HL-60 (cell line): ENCODE results near the gene ESYT2.

Source experiments
- DNase-seq, 2 experiments: peaks; one replicate each; pipeline ENCODE4 v3.0.0-alpha.2; 2010 to 2020; ENCODE audit warnings: low read depth in 1 of 2, low spot score in 1 of 2
- H3K27ac ChIP-seq: fragments of 250-450 bp; sonication (Bioruptor Pico); replicated peaks from 2 replicates; pipeline ENCODE4 v1.5.1; 2020; ENCODE audit warnings: mild to moderate bottlenecking, moderate library complexity
- H3K27me3 ChIP-seq: fragments of 250-450 bp; sonication (Bioruptor Pico); 2 replicates; pipeline ENCODE4 v1.5.1; 2021; ENCODE audit warnings: mild to moderate bottlenecking, moderate library complexity; ENCODE audit not compliant: insufficient read depth, poor library complexity, severe bottlenecking
- H3K4me3 ChIP-seq: replicated peaks from 2 replicates; pipeline ENCODE4 v1.5.1; 2011; ENCODE audit warnings: mild to moderate bottlenecking, control low read depth, low read length; ENCODE audit not compliant: insufficient read depth
- CTCF ChIP-seq: IDR thresholded peaks from one replicate; pipeline ENCODE4 v1.5.1; 2011; ENCODE audit warnings: low read length, control low read depth, inconsistent platforms; ENCODE audit not compliant: insufficient read depth
- GABPA ChIP-seq: IDR thresholded peaks from 2 replicates; pipeline ENCODE4 v1.6.1; 2012; ENCODE audit warnings: low read depth
- POLR2AphosphoS5 ChIP-seq: IDR thresholded peaks from 2 replicates; pipeline ENCODE4 v1.6.1; 2012; ENCODE audit warnings: low read depth
- REST ChIP-seq: IDR thresholded peaks from 2 replicates; pipeline ENCODE4 v1.6.1; 2012; ENCODE audit warnings: low read depth; ENCODE audit not compliant: insufficient replicate concordance
- SPI1 ChIP-seq: IDR thresholded peaks from 2 replicates; pipeline ENCODE4 v1.6.1; 2012; ENCODE audit warnings: low read depth, mild to moderate bottlenecking, borderline replicate concordance

ESYT2 gene

GRCh38 chr7:158684329-158684728 lies 145.0 kb downstream of the ESYT2 start:
- no peak for DNase-seq
- TF ChIP-seq REST (no peak), CTCF (no peak), SPI1 (no peak)
- H3K27me3 ChIP-seq: no peaks in the 10 kb centered on the region
- H3K27ac ChIP-seq: no peak overlapping the region
- H3K4me3 ChIP-seq: no peak overlapping the region

GRCh38 chr7:158683541-158683940 lies 145.8 kb downstream of the ESYT2 start:
- Histone ChIP-seq H3K27ac (no peak overlapping the region), H3K4me3 (no peak overlapping the region), H3K27me3 (no peaks in the 10 kb centered on the region)
- TF ChIP-seq CTCF: no peak
- no peak for TF ChIP-seq SPI1
- no peak for TF ChIP-seq REST
- TF ChIP-seq POLR2AphosphoS5: no peak
- no peak for TF ChIP-seq GABPA
- no peak for DNase-seq

GRCh38 chr7:158682456-158682855 lies 146.9 kb downstream of the ESYT2 start:
- TF ChIP-seq GABPA: no peak
- no peak for TF ChIP-seq REST
- TF ChIP-seq SPI1: no peak
- no peak for TF ChIP-seq POLR2AphosphoS5
- TF ChIP-seq CTCF: no peak
- Histone ChIP-seq H3K27me3 (no peaks in the 10 kb centered on the region), H3K4me3 (no peak overlapping the region), H3K27ac (no peak overlapping the region)
- DNase-seq: no peak
